ENCODE results near the gene GNG7.
"Not testable (repeated sequence)": the region's sequence is repeated elsewhere in the genome, so short reads cannot be mapped to it uniquely, and the experiment has no call there.

The GNG7 gene

DNA sequence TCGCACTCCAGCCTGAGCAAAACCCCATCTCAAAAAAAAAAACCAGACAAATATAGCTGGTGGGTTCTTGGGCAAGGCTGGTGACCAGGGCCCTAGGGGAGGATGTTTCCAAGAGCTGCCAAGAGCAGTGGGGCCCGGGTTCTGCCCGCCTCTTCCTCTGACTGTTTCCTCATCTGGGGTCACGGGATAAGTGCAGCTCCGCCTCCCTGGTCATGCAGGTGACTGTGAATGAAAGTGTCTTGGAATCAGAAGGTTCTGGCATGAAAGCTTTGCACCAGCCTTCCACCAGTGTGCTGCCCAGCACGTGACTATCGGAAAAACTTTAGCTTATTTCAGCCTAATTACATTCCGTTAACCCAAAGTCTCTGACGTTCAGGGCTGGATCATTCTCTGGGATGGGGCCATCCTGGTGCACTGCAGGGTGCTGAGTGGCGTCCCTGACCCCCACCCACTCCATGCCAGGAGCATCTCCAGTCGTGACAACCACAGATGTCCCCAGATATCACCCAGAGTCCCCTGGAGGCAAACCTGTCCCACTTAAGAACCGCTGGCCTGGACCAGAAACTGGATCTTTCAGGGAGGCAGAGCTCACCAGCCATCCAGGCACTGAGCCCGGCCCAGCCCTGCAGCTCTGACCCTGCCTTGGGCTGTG lies 85.6 kb downstream of the GNG7 start:
- DNase-seq = peak; percentile 74

DNA sequence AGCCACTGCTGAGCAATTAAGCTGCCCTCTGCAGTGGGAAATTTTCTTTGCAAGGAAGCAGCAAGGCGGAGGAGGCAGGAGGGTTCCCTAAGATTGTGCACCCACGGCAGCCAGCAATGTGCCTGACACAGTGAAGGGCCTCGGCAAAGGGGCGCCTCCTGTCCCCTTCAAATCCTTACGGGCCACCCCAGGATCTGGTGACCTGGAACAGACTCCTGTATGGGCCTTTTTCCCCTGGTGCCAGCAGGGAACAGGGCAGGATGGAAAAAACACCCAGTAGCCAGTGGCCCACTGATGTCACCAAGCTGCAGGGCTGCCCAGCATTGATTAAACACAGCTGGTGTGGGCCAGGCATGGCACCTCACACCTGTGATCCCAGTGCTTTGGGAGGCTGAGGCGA lies 86.7 kb downstream of the GNG7 start:
- DNase-seq = no peak

DNA sequence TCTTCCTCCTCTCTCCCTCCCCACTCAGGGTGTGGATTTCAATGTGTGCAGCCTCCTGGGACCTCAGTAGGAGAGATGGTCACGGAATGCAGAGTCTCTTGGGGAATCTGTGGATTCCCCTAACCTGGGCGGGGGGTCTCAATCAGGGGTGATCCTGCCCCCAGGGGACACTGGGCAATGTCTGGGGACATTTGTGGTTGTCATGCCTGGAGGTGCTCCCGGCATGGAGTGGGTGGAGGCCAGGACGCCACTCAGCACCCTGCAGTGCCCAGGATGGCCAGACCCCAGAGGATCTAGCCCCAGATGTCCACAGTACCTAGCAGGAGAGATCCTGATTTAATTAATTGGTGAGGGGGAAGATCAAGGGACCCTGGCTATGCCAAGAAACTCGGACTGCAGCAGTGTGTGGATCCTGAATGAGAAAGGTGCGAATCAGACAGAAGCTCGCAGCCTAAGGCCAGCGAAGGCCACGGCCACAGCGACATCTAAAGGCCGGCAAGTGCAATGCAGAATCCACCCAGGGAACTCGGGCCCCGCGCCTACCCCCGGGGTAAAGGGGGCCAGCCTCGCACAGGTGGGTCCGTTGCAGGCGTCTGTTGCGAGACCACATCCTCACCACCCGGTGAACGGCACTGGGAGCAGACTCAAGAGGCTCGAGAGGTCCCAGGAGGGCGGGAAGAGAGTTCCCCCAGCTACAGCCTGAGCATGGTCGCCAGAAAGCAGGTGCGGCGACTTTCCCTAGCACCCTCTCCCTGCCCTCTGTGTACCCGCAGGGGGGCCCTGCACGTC lies 88.8 kb downstream of the GNG7 start:
- DNase-seq = peak; percentile 63

DNA sequence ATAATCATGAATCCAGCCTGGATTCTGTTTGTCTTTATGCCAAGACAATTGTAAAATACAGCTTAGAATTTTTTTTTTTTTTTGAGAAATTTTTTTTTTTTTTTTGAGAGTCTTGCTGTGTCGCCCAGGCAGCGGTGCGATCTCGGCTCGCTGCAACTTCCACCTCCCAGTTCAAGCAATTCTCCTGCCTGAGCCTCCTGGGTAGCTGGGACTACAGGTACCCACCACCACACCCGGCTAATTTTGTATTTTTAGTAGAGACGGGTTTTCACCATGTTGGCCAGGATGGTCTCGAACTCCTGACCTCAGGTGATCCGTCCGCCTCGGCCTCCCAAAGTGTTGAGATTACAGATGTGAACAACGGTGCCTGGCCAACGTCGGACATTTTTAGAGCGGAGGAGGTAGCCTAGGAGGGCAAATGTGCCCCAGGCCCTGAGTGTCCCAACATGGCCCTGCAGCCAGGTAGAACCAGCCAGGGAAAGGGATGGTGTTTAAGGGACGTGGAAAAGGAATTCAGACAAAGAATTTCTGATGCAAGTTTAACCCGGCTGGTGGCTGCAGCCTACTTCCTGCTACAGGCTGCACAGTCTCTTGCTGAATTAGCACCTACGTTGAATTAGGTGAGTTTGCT lies 89.8 kb downstream of the GNG7 start:
- no peak for DNase-seq

- DNase-seq = no peak
Measured at GRCh38 chr19:2611483-2612464, 90.7 kb downstream of the GNG7 start.

DNA sequence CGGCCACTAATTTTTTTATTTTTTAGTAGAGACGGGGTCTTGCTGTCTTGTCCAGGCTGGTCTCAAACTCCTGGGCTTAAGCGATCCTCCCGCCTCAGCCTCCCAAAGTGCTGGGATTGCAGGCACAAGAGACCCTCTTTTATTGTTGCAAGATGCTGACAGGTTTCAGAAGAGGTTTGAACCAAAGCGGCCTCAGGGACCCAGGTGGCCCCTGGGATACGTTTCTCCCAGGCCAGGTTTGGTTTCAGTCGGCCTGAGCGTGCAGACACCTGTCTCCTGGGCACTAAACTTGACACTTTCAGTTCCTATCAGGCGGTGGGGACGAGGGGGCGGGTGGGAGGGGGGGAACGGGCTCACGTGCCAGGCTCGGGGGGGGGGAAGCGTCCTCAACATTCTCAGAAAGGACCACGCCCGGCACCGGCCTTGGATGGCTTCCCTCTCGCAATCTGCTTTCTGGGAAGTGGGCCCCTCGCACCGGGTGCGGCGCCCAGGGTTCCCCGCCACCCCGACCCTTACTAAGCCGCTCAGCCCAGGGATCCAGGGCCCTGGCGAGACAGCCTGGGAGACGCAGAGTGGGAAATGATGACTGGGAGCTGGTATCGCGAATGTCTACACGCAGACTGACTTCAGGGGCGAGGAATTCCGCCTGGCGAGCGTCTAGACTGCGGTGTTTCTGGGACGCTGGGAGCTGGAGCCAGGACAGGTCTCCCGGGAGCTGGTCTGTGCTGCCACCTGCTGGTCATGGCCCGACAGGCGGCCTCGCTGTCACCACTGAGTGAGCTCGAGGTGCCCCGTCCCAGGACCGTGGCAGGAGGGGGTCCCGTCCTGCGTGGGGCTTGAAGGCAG lies 91.6 kb downstream of the GNG7 start:
- peak; percentile 83 for DNase-seq

DNA sequence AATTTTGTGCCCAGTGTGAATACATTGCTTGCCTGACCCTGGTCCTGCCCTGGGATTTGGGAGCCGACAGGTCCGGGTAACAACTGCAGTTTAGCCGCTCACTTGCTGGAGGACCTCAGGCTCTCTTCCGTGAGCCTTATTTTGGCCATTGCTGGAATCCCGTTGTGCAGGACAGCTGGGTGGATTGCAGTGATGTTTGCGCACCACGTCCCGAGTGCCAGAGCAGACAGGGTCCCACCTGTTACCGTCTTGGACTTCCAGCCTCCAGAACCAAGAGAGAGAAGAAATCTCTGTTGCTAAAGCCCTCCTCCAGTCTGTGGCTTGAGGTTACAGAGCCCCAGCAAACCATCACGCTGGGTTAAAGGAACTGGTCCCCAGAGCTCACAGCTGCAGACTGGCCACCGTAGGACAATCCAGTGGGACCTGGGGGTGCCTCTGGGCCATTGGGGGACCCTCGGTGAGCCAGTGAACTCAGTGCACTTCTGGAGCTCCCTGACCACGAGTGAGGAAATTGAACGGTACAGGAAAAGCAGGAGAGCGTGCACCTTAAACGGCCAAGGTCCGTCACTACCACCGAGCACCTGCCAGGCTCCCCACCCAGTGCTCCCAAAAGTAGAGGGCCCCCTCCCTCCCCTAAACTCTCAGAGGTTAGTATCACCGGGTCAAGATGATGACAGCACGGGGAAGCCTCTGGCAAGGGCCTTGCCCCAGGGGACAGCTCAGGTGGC lies 92.9 kb downstream of the GNG7 start:
- no peak for DNase-seq

- not testable (repeated sequence) for DNase-seq
Measured at GRCh38 chr19:2609034-2609388, 93.5 kb downstream of the GNG7 start.

- DNase-seq = no peak
Measured at GRCh38 chr19:2608602-2608922, 93.9 kb downstream of the GNG7 start.

- DNase-seq = peak; percentile 78
Measured at GRCh38 chr19:2607712-2608601, 94.5 kb downstream of the GNG7 start.

DNA sequence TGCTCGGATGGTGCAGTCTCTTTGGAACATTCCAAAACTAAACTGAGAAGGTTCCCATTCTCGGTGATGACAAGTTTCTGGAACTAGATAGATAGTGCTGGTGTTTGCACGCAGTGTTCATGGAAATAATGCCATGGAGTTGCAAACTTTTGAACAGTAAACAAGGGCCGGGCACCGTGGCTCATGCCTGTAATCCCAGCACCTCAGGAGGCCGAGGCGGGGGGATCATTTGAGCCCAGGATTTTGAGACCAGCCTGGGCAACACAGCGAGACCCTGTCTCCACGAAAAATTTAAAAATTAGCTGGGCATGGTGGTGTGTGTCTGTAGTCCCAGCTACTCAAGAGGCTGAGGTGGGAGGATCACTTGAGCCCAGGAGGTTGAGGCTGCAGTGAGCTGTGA lies 95.7 kb downstream of the GNG7 start:
- not testable (repeated sequence) for DNase-seq

DNA sequence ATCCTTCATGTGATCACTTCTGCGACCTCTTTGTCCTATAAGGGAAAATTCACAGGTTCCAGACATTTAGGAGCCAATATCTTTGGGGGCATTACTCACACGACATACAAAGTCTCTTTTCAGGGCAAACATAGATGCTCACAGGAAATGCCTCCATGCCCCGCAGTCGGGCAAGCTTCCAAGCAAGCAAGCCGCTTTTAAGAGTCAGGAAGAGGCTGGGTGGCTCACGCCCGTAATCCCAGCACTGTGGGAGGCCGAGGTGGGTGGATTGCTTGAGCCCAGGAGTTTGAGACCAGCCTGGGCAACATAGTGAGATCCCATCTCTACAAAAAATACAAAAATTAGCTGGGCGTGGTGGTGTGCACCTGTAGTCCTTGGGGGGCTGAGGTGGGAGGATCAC lies 96.6 kb downstream of the GNG7 start:
- DNase-seq = not testable (repeated sequence)

- no peak for DNase-seq
Measured at GRCh38 chr19:2604747-2605329, 97.7 kb downstream of the GNG7 start.

DNA sequence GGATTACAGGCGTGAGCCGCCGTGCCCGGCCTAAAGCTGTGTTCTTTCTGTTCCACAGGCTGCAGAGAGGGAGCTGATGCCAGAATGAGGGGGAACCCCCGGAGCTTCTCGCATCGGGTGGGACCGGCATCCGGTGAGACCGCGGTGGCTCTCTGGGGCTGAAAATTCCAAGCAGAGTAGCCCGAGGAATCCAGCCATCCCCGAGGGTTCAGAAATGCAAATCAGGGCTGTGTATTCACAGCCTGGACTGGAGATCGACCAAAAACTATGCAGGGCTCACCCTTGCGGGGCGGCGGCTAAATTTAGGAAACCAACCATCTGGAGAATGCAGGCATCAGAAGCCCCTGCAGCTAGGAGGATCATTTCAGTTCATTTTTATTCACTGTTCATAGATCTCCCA lies 99.2 kb downstream of the GNG7 start:
- no peak for DNase-seq

DNA sequence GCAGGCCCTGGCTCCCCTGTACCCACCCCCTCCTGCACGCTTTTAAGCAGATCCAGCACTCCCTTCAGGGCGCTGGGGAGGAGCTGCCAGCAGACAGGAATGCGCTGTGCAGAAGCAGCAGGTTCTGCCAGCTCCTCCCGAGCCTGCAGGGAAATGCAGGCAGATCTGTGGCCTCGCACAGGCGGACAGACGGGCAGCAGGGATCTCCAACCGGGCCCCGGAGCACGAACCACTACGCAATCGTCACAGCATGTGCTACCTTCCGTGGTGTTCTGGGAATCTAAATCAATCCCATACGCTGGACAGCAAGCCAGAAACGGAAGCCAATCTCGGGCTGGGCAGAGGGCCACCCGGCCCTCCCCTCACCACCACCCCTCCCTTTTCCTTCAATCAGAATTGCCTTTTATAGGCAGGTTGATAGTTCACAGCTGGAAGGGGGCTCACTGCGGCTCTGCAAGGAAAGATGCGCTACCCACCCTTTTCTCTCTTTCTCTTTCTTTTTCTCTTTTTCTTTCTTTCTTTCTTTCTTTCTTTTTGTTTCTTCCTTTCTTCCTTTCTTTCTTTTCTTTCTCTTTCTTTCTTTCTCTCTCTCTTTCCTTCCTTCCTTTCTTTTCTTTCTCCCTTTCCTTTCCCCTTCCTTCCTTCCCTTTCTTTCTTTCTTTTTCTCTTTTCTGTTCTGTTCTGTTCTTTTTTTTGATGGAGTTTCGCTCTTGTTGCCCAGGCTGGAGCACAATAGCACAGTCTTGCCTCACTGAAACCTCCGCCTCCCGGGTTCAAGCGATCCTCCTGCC lies 99.9 kb downstream of the GNG7 start:
- no peak for DNase-seq

DNA sequence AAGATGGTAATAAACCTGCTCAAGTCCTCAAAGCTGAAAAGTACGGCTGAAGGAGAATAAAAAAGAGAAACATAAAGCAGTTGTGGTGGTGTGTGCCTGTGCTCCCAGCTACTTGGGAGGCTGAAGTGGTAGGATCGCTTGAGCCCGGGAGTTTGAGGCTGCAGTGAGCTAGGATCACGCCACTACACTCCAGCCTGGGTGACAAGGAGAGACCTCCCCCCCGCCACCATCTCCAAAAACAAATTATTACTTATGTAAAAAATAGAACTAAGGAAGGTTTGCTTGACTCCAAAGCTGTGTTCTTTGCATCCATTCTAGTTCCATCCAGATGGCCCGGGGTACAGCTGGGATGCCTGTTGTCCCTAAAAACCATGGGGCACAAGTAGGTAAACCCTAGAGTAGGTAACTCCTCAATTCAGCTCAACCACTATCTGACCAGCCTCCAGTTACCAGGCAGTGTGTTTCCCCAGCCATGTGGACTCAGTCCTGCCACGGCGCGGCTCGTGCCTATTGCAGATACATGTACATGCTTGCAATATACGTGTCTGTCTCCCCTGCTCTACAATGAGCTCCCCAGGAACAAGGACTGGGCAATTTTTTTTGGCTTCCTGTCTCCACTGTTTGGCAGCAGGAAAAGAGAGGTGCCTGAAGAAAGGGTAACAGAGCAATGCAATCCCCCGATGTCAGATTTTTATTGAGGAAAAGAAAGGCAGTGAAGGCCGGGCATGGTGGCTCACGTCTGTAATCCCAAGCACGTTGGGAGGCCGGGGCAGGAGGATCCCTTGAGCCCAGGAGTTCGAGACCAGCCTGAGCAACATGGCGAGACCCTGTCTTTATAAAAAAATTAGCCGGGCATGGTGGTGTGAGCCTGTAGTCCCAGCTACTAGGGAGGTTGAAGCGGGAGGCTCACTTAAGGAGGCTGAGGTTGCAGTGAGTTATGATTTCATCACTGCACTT lies 101.3 kb downstream of the GNG7 start:
- no peak for DNase-seq

DNA sequence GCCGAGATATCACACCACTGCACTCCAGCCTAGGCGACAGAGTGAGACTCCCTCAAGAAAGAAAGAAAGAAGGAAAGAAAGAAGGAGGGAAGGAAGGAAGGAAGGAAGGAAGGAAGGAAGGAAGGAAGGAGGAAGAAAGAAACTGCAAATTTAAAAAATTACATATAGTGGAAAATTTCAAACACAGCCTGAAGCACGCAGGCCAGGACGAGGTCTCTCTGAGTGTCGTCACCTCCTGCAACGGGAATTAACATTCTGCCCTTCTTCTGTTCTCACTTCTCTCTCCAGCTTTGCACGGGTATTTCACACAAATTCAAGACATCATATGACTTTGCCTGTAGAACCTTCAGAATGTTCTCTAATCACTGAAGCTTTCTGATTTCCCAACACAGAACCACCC lies 108.2 kb downstream of the GNG7 start:
- no peak for DNase-seq

- DNase-seq = no peak
Measured at GRCh38 chr19:2592824-2593223, 109.7 kb downstream of the GNG7 start.

Data from CD4-positive, alpha-beta T cell treated with Interleukin-15 for 1 hour (primary cell).